HG03025 (cell line): Measurements from ENCODE around the gene SREBF1.

Source experiments
- ATAC-seq: cut with Tn5 transposase; IDR thresholded peaks from one replicate; pipeline ENCODE4 v1.9.1; 2021; ENCODE audit warnings: mild to moderate bottlenecking, moderate library complexity; ENCODE audit not compliant: unreplicated experiment, low FRiP score

Gene SREBF1

GRCh38 chr17:17784657-17785267, 52.0 kb downstream of the SREBF1 start:
- ATAC-seq: no peak

- ATAC-seq: no peak
Observed at GRCh38 chr17:17783825-17784656, 52.7 kb downstream of the SREBF1 start.

- no peak for ATAC-seq
Observed at GRCh38 chr17:17783116-17783824, 53.5 kb downstream of the SREBF1 start.

GRCh38 chr17:17782523-17783115, 54.2 kb downstream of the SREBF1 start:
- ATAC-seq: no peak

- no peak for ATAC-seq
Observed at GRCh38 chr17:17781591-17782496, 54.9 kb downstream of the SREBF1 start.

- no peak for ATAC-seq
Observed at GRCh38 chr17:17780922-17781590, 55.7 kb downstream of the SREBF1 start.

- ATAC-seq: no peak
Observed at GRCh38 chr17:17779015-17779611, 57.7 kb downstream of the SREBF1 start.

- no peak for ATAC-seq
Observed at GRCh38 chr17:17778308-17779014, 58.3 kb downstream of the SREBF1 start.

- no peak for ATAC-seq
Observed at GRCh38 chr17:17776889-17777288, 59.9 kb downstream of the SREBF1 start.

- no peak for ATAC-seq
Observed at GRCh38 chr17:17774009-17774881, 62.5 kb downstream of the SREBF1 start.

- no peak for ATAC-seq
Observed at GRCh38 chr17:17772231-17772630, 64.6 kb downstream of the SREBF1 start.

GRCh38 chr17:17771498-17772201, 65.1 kb downstream of the SREBF1 start:
- no peak for ATAC-seq

- no peak for ATAC-seq
Observed at GRCh38 chr17:17770632-17771044, 66.1 kb downstream of the SREBF1 start.

- ATAC-seq: no peak
Observed at GRCh38 chr17:17769869-17770631, 66.7 kb downstream of the SREBF1 start.

- ATAC-seq: no peak
Observed at GRCh38 chr17:17768424-17769088, 68.2 kb downstream of the SREBF1 start.
